GM21786 (cell line): ENCODE data around the gene ARSH.
"Not testable (repeated sequence)": the region's sequence is repeated elsewhere in the genome, so short reads cannot be mapped to it uniquely, and the experiment has no call there.

ENCODE experiments used
- ATAC-seq: cut with Tn5 transposase; IDR thresholded peaks from one replicate; pipeline ENCODE4 v1.9.1; 2021; ENCODE audit not compliant: unreplicated experiment

The ARSH gene

DNA sequence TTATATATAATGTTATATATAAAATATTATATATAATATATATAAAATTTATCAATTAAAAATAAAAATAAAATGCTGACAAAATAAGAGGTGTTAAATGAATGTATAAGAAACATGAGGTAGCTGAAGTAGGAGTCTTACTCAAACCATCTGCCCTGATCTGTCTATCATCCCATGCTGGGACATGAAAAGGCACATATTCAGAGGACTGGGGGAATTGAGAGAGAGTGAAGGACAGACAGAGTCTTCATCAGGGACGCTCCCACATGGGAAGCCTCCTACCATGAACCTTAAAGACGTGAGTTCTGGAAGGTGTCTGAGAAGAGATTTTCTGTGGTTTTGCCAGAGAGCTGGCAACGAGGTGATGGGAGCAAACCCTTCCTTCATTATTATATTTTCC lies 30.9 kb downstream of the ARSH start:
- ATAC-seq = no peak

DNA sequence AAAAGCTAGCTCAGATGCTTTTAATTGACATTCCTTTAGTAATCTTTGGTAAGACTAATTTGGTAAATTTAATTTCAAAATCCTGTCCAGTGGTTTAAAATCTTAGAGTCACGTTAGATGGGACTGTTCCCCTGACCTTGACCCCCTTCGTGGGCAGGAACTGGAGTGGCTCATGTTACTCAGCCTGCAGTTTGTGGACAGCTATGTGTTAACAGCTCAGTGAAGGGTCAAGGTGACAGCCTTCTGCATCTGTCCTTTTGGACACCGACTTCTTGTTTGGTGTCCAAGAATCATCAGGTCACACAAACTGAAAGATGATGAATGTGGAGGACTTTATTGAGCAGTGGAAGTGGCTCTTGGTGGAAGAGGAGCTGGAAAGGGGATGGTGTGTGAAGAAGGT lies 37.9 kb downstream of the ARSH start:
- no peak for ATAC-seq

GRCh38 chrX:3044671-3045070 lies 38.3 kb downstream of the ARSH start:
- ATAC-seq = no peak

DNA sequence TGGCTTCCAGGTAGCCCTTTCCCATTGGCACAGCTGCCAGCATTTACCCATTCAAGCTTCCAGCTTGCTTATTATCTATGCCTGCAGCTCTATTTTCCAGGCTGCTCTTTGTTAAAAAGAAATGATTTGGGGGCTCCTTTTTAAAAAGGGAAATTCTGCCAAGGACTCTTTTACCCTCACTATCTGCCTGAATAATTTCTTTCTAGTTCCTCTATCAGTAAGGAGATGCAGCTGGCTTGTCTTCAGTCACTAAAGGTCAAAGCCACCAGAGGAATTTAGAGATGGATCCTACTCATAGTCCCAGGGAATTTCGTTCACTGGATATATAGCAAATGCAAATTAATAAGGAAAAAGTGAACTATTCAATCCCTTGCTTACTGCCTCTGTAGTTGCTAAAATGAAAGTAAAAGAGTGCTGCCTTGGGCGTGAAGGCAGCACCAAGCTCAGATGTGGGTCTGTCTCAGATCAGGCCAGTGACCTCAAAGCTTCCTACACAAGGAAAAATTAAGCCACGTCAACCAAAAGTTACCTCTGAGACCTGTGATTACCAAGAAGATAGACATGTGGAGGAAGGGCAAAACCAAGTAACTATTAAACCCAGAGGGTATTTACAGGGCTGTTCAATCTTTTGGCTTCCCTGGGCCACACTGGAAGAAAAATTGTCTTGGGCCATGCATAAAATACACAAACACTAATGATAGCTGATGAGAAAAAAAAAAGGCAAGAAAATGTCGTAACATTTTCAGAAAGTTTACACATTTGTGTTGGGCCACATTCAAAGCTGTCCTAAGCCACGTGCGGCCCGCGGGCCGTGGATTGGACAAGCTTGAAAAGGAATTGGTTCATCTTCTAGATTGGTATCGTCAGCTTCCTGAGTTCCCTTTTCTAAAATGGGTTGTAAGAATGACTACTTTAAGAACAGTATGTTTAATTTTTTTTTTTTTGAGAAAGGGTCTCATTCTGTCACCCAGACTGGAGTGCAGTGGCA lies 40.2 kb downstream of the ARSH start:
- ATAC-seq = no peak

- not testable (repeated sequence) for ATAC-seq
These were observed 44.3 kb downstream of the ARSH start for GRCh38 chrX:3050523-3051175.

DNA sequence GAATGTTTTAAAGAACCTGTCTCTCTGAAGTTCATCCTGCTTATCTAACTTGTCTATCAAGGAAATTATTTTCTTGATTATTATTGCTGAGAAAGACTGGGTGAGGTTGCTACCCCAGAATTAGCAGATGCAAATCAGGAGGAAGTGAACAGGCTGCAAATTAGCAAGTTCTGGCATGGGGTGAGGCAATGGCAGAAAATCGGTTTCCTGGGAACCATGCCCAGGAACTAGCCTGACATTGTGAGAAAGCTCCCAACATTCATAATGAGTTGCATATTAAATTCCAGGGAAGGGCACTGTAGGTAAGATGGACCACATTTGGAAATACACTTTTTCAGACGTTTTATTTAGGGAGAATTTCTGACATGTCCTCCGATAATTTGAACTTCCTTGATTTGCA lies 46.5 kb downstream of the ARSH start:
- no peak for ATAC-seq

GRCh38 chrX:3066555-3066954 lies 60.2 kb downstream of the ARSH start:
- ATAC-seq = no peak

DNA sequence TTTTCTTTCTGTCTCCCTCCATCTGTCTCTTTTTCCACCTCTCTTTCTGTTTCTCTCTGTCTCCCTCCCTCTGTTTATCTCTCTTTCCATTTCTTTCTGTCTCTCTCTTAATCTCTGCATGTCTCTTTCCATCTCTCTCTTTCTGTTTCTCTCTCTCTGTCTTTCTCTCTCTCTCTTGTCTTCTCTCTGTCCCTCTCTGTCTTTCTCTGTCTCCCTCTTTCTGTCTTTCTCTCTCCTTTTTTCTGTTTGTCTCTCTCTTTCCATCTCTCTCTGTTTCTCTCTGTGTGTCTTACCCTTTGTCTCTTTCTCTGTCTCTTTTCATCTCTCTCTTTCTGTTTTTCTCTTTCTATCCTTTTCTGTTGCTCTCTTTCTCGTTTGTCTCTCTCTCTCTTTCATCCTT lies 69.6 kb downstream of the ARSH start:
- no peak for ATAC-seq

DNA sequence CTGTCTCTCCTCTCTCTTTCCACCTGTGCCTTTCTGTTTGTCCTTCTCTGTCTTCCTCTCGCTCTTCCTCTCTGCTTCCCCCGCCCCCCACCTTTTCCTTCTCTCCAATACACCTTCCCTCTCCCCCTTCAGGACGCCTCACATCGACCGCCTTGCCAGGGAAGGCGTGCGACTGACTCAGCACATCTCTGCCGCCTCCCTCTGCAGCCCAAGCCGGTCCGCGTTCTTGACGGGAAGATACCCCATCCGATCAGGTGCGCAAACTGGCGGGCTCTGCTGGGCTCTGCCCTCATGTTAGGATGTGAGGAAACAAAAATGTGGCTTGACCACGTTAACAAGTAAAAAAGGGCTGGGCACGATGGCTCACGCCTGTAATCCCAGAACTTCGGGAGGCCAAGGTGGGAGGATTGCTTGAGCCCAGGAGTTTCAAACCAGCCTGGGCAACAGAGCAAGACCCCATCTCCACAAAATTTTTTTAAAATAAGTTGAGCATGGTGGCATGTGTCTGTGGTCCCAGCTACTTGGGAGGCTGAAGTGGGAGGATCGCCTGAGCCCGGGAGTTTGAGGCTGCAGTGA lies 70.2 kb downstream of the ARSH start:
- no peak for ATAC-seq
